Measurements from ENCODE around the gene EEF1AKMT4. TPM values are rescaled to one million over a fixed set of nuclear protein-coding genes. Genes with fewer than 3 reads are reported as not detected.

Gene EEF1AKMT4
- total and polyA plus RNA-seq, 3 donors from 2014 or later, result 10.2 to 16.9 (median 15.0) TPM

DNA sequence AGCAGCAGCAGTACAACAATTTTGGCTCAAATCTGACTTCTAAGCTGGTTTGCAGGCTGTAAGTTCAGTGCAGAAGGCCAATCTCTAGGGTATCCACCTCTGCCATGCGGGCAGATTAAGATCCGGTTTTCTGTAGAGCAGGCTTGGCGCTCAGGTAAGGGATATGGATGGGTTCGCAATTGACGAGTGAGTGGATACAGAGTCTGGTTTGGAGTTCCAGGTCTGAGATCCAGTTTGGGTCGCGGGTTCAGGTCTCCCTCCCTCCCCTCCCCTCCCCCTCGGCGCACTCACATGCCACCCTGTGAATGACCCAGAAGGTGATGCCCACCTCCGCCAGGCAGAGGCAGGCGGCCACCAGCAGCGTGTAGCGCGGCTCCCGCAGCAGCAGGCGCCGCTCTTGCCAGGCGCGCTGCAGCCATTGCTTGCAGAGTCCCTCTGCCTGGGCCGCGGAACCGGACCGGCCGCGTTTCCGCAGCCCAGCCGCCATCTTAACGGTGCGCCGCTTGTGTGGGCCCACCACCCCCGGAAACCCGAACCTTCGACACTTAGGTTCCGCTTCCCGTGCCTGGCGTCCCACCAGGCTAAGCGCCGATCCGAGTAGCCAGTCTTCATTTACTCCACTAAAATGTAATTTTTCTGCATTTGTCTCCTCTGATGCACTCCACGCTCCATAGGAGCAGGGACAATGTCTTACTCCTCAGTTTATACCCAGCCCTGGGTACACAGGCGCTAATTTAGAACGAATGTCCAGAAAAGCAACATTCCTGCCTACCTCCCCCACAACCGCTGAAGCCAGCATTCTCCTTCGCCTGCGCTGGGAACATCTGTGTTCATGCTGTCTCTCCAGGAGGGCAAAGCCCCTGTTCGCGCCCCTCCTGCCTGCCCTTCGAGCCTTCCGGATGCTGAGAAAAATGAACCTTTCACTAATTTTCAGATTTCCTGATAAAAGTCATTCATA, 739 bp upstream of the EEF1AKMT4 start, which contains the start of gene ALG3:
Gene ALG3 (minus strand): TSS at position 509 of the 958 bp plus-strand sequence. CDS start 22 bp downstream, at position 487.
- no peaks in the 10 kb centered on the region for H3K36me3 ChIP-seq (ENCODE audit: low read depth, missing control alignments)
- H3K9me3 ChIP-seq, result no peaks in the 10 kb centered on the region
- TF ChIP-seq POLR2A (IDR thresholded peaks at IDR 0.05), result no peak
- TF ChIP-seq, protein P1, sequence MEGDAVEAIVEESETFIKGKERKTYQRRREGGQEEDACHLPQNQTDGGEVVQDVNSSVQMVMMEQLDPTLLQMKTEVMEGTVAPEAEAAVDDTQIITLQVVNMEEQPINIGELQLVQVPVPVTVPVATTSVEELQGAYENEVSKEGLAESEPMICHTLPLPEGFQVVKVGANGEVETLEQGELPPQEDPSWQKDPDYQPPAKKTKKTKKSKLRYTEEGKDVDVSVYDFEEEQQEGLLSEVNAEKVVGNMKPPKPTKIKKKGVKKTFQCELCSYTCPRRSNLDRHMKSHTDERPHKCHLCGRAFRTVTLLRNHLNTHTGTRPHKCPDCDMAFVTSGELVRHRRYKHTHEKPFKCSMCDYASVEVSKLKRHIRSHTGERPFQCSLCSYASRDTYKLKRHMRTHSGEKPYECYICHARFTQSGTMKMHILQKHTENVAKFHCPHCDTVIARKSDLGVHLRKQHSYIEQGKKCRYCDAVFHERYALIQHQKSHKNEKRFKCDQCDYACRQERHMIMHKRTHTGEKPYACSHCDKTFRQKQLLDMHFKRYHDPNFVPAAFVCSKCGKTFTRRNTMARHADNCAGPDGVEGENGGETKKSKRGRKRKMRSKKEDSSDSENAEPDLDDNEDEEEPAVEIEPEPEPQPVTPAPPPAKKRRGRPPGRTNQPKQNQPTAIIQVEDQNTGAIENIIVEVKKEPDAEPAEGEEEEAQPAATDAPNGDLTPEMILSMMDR (IDR thresholded peaks at IDR 0.05), result no peak
- peak within 1 kb of the TSS; percentile 73 to 81 for H3K27ac ChIP-seq
- WGBS, 2 donors, result 0% methylated on average over 37 to 49 of the region's 49 CpGs
- peaks cover 10% of the 10 kb centered on the region for H3K4me1 ChIP-seq
- DNase-seq, result peak; percentile 86
- peak within 1 kb of the TSS; percentile 81 to 84 for H3K4me3 ChIP-seq
- no peaks in the 10 kb centered on the region for H3K27me3 ChIP-seq
- intact Hi-C loops (cut with DNase I; ENCODE audit: low total_unique reads), result loop anchor here (10.0 kb wide), 1 partner anchor 354 kb away; no protein-coding TSS in a partner anchor

DNA sequence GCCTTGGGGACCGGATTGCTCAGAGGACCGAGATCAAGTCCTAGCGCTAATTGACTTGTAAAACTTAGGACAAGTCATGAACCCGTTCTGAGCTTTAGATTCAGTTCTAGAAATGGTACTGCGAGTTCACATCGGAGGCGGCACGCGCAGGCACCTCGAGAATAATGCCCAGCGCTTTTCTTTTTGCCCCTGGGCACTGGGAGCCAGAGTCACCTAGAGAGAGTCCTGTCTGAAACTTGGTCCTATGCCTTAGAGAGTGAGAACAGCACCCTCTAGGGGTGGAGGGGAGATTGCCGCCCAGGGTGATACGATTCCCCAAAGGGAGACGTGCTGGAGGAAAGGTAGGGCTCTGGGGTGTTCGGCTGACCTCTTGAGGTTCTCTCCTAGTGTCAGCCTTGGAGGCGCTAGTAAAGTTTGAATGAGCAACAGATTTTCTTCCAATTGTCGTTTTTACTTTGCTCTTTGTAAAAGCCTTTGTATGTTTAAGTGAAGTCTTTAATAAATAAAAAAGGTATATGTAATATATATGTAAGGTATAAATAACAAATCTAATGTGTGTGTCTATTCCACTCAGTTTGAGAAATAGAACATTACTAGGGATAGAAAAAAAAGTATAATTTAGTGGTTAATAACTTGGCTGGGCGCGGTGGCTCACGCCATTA, 826 bp downstream of the EEF1AKMT4 start:
- H3K27me3 ChIP-seq, result no peaks in the 10 kb centered on the region
- 12% methylated on average over 14 to 20 of the region's 20 CpGs for WGBS, 2 donors
- intact Hi-C loops (cut with DNase I; ENCODE audit: low total_unique reads), result no loop called here

DNA sequence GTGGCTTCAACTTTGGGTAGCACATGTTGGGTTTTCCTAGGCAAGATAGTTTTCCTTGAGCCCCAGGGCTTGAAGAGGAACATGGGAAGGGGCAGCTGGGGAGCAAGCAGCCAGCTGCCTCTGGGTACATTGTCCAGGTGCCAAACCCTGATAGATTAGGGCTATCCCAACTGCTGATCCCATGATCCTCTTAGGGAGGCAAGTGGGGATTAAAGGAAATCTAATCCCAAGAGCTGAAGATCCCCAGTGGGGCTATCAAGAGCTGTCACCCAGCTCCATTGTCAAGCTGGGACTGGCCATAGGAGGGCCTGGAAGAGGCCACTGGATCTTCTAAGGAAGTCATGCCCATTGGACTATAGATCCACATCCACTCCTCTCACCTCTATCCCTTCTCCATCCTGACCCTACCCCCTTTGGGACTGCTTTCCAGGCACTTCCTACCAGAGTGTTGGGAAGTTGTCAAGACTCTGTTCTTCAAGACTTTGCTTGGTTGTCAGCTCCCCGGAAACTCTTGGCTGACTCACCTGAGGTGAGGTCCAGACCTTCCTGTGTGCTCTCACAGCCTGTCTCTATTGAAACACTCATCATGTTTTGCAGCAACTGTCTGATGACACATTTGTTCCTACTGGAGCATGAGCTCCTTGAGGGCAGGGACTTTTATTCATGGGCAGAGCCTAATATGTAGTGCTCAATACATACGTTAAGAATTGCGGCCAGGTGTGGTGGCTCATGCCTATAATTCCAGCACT, 6.0 kb downstream of the EEF1AKMT4 start:
- H3K4me3 ChIP-seq, result no peak overlapping the region
- 93 to 96% methylated on average over 3 of the region's 3 CpGs for WGBS, 2 donors
- H3K36me3 ChIP-seq (ENCODE audit: low read depth, missing control alignments), result no peaks in the 10 kb centered on the region
- peaks cover 5% of the 10 kb centered on the region for H3K4me1 ChIP-seq
- H3K27me3 ChIP-seq, result no peaks in the 10 kb centered on the region
- no peaks in the 10 kb centered on the region for H3K9me3 ChIP-seq
- no peak for DNase-seq
- TF ChIP-seq, protein P1 (IDR thresholded peaks at IDR 0.05), result no peak
- TF ChIP-seq POLR2A (IDR thresholded peaks at IDR 0.05), result no peak
- no peak overlapping the region for H3K27ac ChIP-seq
- intact Hi-C loops (cut with DNase I; ENCODE audit: low total_unique reads), result no loop called here

More for the DNA sequence above, 826 bp downstream of the EEF1AKMT4 start:
- Histone ChIP-seq H3K27ac (peak overlapping the region in 1 of 2 donors; percentile 81), H3K4me1 (peaks cover 10% of the 10 kb centered on the region), H3K9me3 (no peaks in the 10 kb centered on the region), H3K4me3 (peak overlapping the region; percentile 81 to 84), H3K36me3 (ENCODE audit: low read depth, missing control alignments) (no peaks in the 10 kb centered on the region)
- peak; percentile 93 for DNase-seq
- TF ChIP-seq, protein P1 (IDR thresholded peaks at IDR 0.05), result peak; percentile 68 to 92 (median 79)
- TF ChIP-seq POLR2A (IDR thresholded peaks at IDR 0.05), result no peak

DNA sequence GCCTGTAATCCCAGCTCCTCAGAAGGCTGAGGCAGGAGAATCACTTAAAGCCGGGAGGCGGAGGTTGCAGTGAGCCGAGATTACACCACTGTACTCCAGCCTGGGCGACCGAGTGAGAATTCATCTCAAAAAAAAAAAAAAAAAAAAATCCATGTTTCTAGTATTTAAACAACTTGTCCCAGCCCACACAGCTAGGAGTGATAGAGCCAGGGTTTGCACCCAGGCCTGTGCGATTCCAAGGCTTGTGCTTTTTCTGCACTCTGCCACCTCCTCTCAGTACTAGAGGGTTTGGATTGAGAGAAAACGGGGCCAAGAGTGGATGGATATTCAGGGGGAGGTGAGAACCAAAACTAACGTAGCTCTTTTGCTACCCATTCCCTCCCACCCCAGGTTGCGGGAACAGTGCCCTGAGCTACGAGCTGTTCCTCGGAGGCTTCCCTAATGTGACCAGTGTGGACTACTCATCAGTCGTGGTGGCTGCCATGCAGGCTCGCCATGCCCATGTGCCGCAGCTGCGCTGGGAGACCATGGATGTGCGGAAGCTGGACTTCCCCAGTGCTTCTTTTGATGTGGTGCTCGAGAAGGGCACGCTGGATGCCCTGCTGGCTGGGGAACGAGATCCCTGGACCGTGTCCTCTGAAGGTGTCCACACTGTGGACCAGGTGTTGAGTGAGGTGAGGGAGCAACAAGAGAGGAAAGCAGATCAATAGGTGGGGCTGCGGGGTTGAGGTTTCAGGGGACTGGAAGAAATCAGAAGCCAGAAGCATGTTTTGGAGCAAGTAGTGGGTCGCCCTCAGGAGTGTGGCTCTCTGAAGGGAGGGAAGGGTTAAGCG, 7.8 kb downstream of the EEF1AKMT4 start:
- H3K36me3 ChIP-seq (ENCODE audit: low read depth, missing control alignments), result no peaks in the 10 kb centered on the region
- H3K4me3 ChIP-seq, result no peak overlapping the region
- 93% methylated on average over 23 of the region's 23 CpGs for WGBS, 2 donors
- H3K27me3 ChIP-seq, result no peaks in the 10 kb centered on the region
- no peak overlapping the region for H3K27ac ChIP-seq
- TF ChIP-seq POLR2A (IDR thresholded peaks at IDR 0.05), result no peak
- TF ChIP-seq, protein P1 (IDR thresholded peaks at IDR 0.05), result no peak
- H3K9me3 ChIP-seq, result no peaks in the 10 kb centered on the region
- peaks cover 18% of the 10 kb centered on the region for H3K4me1 ChIP-seq
- intact Hi-C loops (cut with DNase I; ENCODE audit: low total_unique reads), result no loop called here
- DNase-seq, result no peak
